A172 (cell line): ENCODE measurements around the gene TMSB10. TPM values are rescaled to one million over a fixed set of nuclear protein-coding genes. Genes with fewer than 3 reads are reported as not detected.

Source experiments
- DNase-seq: peaks from one replicate; pipeline ENCODE4 v3.0.0-alpha.2; 2015; ENCODE audit warnings: low spot score
- total RNA-seq: library from RNA; depleted of rRNA; stranded (reverse); fragments of >200 nt; shearing (Covaris generic); gene quantifications from 2 replicates; pipeline ENCODE4 v1.2.3, GENCODE V29; 2014

Gene TMSB10
- total RNA-seq, 1 experiment from 2014 or later = 10,596 TPM

- no peak for DNase-seq
Observed at GRCh38 chr2:84880395-84880644, 25.1 kb upstream of the TMSB10 start.

DNA sequence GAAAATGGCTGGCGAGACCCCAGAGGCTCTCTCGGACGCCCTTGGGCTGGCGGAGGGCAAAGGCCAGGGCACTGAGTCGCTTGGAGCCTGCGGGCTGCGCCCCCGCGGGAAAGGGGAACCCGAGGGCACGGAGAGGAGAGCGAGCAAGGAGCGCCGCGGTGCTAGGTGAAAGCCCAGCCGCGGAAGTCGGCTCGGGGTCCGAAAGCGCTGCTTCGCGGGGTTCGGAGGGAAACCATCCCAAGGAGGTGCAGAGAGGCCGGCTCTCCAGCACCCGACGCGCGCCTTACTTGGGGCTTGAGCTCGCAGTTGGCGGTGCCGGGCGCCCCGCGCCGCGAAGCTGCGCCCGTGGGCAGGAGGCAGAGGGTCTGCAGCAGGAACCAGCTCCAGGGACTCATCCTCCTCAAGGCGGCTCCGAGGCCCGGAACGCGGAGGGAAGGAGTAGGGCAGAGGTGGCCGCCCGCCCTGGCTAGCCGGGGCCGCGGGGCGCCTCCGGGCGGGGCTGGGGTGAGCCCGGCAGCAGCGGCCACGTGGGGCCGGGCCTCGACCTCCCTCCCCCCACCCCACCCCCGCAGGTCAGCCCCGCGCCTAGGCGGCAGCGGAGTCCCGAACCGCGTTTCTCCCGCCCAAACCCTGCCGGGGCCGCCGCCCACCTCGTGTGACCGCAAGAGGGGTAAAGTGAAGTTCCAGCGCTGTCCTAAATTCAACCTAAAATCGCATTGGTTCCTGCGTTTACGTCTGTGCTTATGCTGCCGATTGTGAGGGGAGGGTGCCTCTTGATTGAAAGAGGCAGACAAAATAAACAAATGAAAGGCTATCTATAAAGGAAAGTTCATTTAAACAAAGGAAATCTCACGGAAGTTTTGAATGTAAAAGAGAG, 24.6 kb upstream of the TMSB10 start, which contains the start of gene TRABD2A:
TRABD2A (minus strand) TSS at position 440 of the 877 bp plus-strand sequence; CDS start at position 395, 45 bp downstream.
- no peak for DNase-seq

DNA sequence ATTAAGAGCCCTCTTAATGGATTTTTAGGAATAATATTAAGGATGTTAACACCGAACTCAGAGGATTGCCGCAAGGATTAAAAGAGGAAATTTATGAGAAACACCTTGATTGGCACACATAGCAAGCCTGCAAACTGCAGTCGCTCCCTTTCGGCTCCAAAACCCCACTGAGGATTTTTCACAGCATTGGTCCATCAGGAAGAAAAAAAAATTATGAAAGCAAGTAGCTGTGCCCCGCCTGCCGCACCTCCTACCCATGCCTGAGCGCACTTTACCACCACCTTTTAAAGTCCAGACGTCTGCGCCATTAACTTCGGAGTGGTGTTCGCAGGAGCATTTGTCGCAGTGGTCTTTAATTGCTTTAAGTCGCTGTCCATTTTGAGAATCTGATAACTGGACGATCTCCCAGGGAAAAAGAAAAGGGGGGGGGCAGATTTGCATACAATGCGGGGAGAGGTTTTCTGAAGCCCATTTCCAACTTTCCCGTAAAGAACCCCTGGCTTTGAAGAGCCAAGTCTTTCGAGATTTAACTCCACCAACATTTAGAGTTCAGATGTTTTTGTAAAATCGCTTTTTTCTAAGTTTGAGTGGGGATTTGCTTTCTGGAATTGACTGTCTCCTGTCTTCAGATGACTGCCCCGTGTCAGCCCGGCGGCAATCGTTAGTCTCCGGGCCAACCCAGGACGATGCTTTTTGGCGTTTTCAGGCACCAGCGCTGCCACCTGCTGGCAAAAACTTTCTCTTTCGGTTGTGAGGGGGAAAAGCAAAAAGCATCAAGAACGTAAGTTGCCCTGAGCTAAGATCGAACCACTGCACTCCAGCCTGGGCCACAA, 23.7 kb upstream of the TMSB10 start:
- DNase-seq = peak; percentile 75

GRCh38 chr2:84882414-84882738, 23.1 kb upstream of the TMSB10 start:
- DNase-seq = no peak

DNA sequence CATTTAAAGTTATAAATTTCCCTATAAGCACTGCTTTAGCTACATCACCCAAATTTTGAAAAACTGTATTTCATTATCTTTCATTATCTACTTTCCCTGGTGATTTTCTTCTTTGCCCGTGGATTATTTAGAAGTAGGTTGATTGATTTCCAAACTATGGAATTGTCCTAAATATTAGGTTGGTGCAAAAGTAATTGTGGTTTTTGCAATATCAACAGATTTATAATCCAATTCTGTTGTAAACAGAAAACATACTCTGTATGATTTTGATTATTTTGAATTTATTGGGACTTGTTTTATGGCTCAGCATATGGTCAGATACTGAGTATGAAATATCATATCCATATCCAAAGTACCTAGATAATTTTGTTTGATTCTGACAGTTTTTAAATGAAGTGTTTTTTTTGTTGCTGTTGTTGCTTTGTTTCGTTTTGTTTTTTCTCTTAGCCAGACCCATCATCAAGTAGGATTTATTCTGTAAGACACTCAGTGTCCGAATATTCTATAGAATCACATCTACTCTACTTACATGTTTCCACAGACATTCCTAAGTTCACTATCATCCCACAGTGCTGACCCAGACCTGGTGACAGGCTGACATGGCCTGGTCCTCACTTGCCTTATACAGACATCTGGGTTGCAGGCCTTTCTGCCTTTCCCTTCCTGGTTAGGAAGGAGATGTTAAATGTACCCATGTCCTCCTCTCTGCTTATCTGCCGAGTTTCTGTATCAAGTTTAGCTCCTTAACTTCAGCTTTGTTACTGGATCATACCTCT, 22.5 kb upstream of the TMSB10 start:
- DNase-seq = no peak

DNA sequence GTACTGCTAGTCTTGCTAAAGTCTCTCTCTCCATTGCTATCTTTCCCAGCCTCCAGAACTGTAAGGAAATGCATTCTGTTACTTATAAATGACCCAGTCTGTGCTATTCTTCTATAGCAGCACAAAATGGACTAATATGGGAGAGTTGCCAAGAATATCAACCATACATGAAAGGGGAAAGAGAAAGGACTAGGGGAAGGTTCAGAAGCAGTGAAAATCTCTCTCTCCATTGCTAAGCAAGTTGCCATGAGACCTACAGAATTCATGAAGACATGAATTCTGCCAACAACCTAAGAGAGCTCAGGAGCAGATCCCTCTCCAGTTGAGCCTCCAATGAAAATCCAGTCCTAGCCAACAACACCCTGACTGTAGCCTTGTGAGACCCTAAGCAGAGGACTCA, 21.0 kb upstream of the TMSB10 start:
- no peak for DNase-seq

DNA sequence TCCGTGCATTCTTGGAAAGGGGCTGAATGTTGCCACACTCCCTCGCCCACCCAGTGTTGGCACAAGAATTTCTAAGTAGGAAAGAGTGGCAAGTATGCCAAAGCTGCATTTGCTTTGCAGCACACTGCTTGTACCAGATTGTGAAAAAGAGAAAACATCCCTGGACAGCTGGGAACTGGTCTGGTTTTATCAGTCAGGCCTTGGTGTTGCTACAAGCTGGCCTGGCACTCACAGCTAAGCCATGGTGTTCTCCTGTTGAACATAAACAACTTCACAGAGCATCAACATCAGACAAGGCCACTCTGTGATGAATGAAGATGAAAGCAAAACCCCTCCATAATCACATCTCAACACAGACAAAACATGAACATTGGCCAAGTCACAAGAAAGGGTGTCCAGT, 20.3 kb upstream of the TMSB10 start:
- DNase-seq = no peak

DNA sequence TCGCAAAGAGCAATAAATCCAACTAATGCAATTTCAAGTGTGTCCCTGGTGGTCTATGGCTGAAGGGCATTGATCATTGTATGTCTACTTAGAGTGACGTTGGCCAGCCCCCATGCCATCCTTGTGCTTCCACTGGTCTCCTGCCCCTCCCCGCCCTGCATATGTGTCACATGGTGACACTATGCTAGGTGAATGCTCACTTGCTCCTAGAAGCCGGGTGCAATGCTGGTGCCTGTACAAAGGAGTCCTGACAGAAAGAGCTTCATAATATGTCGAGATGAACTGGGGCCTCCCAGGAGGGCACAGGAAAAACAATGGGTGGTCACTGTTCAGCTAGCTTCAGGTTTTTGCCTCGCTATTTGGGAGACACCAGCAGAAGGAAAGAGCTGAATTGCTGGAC, 18.7 kb upstream of the TMSB10 start:
- DNase-seq = no peak

GRCh38 chr2:84888401-84889276, 16.8 kb upstream of the TMSB10 start:
- peak; percentile 26 for DNase-seq

DNA sequence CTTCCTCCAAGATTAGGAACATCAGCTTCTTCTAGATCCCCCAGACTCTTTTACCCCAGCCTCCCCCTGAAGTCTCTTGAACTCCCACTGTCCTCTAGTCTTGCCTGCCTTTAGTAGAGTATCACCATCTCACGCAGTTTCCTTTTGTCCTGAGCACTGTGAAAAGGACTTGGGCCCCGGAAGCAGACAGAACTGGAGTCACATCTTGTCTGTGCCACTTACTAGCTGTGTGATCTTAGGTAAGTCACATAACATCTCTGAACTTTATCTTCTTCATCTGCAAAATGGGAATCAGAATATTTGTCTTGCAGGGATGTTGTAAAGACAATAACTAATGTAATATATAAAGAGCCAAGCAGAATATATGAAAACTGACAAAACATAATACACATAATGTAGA, 16.1 kb upstream of the TMSB10 start:
- DNase-seq = no peak

GRCh38 chr2:84891355-84892010, 14.0 kb upstream of the TMSB10 start:
- no peak for DNase-seq

GRCh38 chr2:84894131-84894586, 11.3 kb upstream of the TMSB10 start:
- no peak for DNase-seq

- peak; percentile 51 for DNase-seq
Observed at GRCh38 chr2:84894758-84895520, 10.5 kb upstream of the TMSB10 start.

DNA sequence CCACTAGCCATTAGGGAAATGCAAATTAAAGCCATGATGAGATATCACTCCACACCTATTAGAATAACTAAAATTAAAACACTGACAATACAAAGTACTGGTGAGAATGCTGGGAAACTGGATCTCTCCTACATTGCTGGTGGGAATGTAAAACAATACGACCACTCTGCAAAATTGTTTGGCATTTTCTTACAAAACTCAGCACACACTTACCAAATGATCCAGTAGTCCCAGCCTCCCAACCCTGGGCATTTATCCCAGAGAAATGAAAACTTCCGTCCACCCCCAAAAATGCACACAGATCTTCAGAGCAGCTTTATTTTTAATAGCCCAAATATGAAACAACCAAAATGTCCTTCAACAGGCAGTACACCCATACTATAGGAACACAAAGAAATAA, 8.9 kb upstream of the TMSB10 start:
- no peak for DNase-seq

- DNase-seq = no peak
Observed at GRCh38 chr2:84897773-84898172, 7.7 kb upstream of the TMSB10 start.

DNA sequence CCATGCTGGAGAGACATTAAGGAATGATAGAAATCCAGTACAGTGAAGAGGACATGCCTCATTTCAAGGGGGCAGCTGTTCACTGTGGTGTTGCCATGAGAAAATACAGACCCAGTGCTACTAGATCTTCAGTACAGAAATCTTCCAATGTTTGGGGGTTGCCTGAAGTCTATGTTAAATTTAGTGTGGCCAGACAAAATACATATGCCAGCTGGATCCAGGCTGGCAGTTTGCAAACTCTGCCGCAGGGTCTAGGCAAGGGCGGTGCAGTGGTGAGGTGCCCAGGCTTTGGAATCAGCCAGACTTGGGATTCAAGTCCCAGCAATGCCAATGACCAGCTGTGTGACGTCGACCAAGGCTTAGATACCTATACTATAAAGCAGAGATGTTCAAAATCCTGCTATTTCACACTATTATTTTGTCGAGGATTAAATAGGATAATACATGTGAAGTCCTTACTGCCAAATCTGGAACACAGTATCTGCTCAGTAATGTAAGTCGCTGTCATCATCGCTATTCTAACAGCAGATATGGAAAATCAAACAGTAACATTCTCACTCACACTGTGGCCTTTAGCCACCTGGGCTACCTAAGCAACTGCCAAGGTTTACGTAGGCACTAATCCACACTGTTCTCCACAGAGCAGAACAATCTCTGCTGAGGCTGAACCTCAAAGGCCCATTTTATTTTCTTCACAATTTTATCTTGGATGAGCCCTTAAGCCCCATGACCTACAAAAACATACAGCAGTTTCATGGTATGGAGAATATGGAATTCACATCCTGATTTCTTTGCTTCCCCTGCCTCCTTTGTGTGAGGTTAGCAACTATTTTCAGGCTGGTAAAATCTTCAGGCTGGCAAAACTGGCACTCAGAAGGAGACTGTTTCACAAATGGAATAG, 5.9 kb upstream of the TMSB10 start:
- DNase-seq = no peak

DNA sequence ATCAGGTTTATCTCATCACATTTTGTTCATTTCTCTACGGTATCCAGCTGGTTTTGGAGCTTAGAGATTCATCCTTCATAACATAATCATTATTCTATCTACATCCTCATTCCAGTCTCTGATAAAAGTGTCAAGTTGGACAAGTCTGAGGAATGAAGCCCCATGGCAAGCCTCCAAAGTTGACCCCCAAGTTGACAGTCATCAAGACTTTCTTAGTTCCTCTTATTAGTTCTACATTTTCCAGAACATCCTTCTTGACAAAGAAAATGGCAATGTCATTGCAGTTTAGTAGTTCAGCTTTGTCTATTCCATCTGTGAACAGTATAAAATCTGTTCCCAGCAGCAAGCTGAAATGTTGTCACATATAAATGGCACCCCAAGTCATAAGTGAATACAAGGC, 4.5 kb upstream of the TMSB10 start:
- no peak for DNase-seq

GRCh38 chr2:84901593-84902120, 3.8 kb upstream of the TMSB10 start:
- DNase-seq = no peak

DNA sequence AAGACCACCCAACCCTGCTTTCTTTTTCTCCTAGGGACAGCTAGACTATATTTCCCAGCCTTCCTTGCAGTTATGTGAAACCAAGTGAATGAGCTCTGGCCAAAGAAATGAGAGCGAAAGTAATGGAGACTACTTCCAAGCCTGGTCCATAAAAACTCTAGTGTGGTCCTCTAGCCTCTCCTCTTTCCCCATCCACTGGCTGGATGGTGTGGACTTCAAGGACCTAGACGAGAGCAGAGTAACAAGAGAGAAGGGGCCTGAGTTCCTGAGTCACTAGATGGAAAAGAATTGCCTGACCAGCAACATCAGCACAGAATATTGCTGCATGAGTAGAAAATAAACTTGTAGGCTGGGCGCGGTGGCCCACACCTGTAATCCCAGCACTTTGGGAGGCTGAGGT, 2.9 kb upstream of the TMSB10 start:
- DNase-seq = no peak
